HL-60 (cell line): ENCODE data around the gene MRGPRX1.

Source experiments
- DNase-seq, 2 experiments: peaks; one replicate each; pipeline ENCODE4 v3.0.0-alpha.2; 2010 to 2020; ENCODE audit warnings: low read depth in 1 of 2, low spot score in 1 of 2
- H3K27ac ChIP-seq: fragments of 250-450 bp; sonication (Bioruptor Pico); replicated peaks from 2 replicates; pipeline ENCODE4 v1.5.1; 2020; ENCODE audit warnings: mild to moderate bottlenecking, moderate library complexity
- H3K27me3 ChIP-seq: fragments of 250-450 bp; sonication (Bioruptor Pico); 2 replicates; pipeline ENCODE4 v1.5.1; 2021; ENCODE audit warnings: mild to moderate bottlenecking, moderate library complexity; ENCODE audit not compliant: insufficient read depth, poor library complexity, severe bottlenecking
- H3K4me3 ChIP-seq: replicated peaks from 2 replicates; pipeline ENCODE4 v1.5.1; 2011; ENCODE audit warnings: mild to moderate bottlenecking, control low read depth, low read length; ENCODE audit not compliant: insufficient read depth
- CTCF ChIP-seq: IDR thresholded peaks from one replicate; pipeline ENCODE4 v1.5.1; 2011; ENCODE audit warnings: low read length, control low read depth, inconsistent platforms; ENCODE audit not compliant: insufficient read depth
- GABPA ChIP-seq: IDR thresholded peaks from 2 replicates; pipeline ENCODE4 v1.6.1; 2012; ENCODE audit warnings: low read depth
- POLR2AphosphoS5 ChIP-seq: IDR thresholded peaks from 2 replicates; pipeline ENCODE4 v1.6.1; 2012; ENCODE audit warnings: low read depth
- REST ChIP-seq: IDR thresholded peaks from 2 replicates; pipeline ENCODE4 v1.6.1; 2012; ENCODE audit warnings: low read depth; ENCODE audit not compliant: insufficient replicate concordance
- SPI1 ChIP-seq: IDR thresholded peaks from 2 replicates; pipeline ENCODE4 v1.6.1; 2012; ENCODE audit warnings: low read depth, mild to moderate bottlenecking, borderline replicate concordance

Gene MRGPRX1

GRCh38 chr11:18981897-18982296, 42.7 kb upstream of the MRGPRX1 start:
- no peak for TF ChIP-seq SPI1
- TF ChIP-seq GABPA: no peak
- TF ChIP-seq REST: no peak
- no peak for TF ChIP-seq CTCF
- TF ChIP-seq POLR2AphosphoS5: no peak
- H3K4me3 ChIP-seq: no peak overlapping the region
- H3K27ac ChIP-seq: no peak overlapping the region
- no peak for DNase-seq
- H3K27me3 ChIP-seq: peaks cover 3% of the 10 kb centered on the region

- Histone ChIP-seq H3K4me3 (no peak overlapping the region), H3K27ac (no peak overlapping the region), H3K27me3 (peaks cover 2% of the 10 kb centered on the region)
- DNase-seq: no peak
- TF ChIP-seq GABPA: no peak
- TF ChIP-seq REST: no peak
- TF ChIP-seq SPI1: no peak
- TF ChIP-seq POLR2AphosphoS5: no peak
- TF ChIP-seq CTCF: no peak
These were observed 35.0 kb upstream of the MRGPRX1 start for GRCh38 chr11:18974192-18974591.

- TF ChIP-seq REST (no peak), CTCF (no peak), POLR2AphosphoS5 (no peak), SPI1 (no peak), GABPA (no peak)
- no peak overlapping the region for H3K27ac ChIP-seq
- DNase-seq: no peak
- H3K27me3 ChIP-seq: peaks cover 2% of the 10 kb centered on the region
- no peak overlapping the region for H3K4me3 ChIP-seq
These were observed 33.1 kb upstream of the MRGPRX1 start for GRCh38 chr11:18972336-18972735.
